Nephron progenitor cell (in vitro differentiated cells): ENCODE data around the gene ATP1A1.
A peak's percentile ranks its signal among the peaks of the same experiment; 100 is the strongest.

Experiments used
- DNase-seq: peaks from one replicate; pipeline ENCODE4 v3.0.0; 2021
- H3K27ac Mint-ChIP-seq: 2 replicates; pipeline ENCODE4 v1.8.0; 2021; ENCODE audit warnings: mild to moderate bottlenecking, moderate library complexity, mixed read lengths
- H3K27me3 Mint-ChIP-seq: 2 replicates; pipeline ENCODE4 v1.8.0; 2021; ENCODE audit warnings: mild to moderate bottlenecking, low read depth, mixed read lengths; ENCODE audit not compliant: poor library complexity
- H3K36me3 Mint-ChIP-seq: 2 replicates; pipeline ENCODE4 v1.8.0; 2021; ENCODE audit warnings: low read depth, mixed read lengths
- H3K4me1 Mint-ChIP-seq: 2 replicates; pipeline ENCODE4 v1.8.0; 2021; ENCODE audit warnings: mixed read lengths
- H3K4me3 Mint-ChIP-seq: 2 replicates; pipeline ENCODE4 v1.8.0; 2021; ENCODE audit warnings: mild to moderate bottlenecking, moderate library complexity, mixed read lengths
- H3K9me3 Mint-ChIP-seq: 2 replicates; pipeline ENCODE4 v1.8.0; 2021; ENCODE audit warnings: mild to moderate bottlenecking, moderate library complexity, mixed read lengths
- CTCF ChIP-seq: fragments of 200-600 bp; sonication (generic); IDR thresholded peaks from 2 replicates; pipeline ENCODE4 v1.5.0; 2021; ENCODE audit warnings: antibody characterized with exemption

The ATP1A1 gene

DNA sequence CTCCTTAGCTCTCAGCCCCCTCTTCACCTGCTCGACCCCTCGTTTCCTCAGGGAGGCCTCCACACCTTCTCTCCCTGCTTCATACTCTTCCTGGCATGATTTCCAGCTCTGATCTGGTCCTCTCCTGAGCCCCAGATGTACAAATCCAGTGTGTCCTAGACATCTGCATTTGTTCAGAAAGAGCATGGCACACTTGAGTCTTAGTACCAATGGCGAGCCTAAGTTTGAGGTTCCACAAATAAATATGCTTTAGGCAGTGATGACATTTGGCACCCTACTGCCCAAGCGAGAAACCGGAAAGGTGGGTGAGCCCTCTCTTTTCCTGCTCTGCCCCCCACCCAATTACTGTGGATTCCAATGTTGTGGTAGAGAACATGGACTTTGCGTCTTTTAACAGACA lies 34.0 kb downstream of the ATP1A1 start:
- no peak for TF ChIP-seq CTCF
- Mint-ChIP-seq H3K4me3 (no peak overlapping the region), H3K4me1 (no peaks in the 10 kb centered on the region), H3K36me3 (peaks cover 58% of the 10 kb centered on the region), H3K27ac (peak overlapping the region; percentile 49), H3K27me3 (no peaks in the 10 kb centered on the region), H3K9me3 (no peaks in the 10 kb centered on the region)
- no peak for DNase-seq

DNA sequence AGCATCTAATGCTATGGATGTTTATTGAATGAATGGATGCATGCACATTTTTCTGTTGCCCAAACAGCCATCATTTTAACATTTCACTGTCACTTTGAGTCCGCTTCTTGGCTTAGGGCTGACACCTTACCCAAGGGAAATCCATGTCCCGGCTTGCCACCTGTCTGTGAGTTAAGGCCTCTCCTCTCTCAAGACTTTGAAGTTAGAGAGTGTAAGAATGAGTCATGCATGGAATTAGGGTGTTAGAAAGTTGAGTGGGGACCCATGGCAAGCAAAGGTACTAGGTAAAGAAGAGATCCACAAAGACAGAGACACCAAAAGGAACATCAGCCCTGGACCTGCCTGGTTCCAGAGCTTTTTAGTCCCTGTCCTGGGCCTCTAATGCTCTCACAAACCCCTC lies 35.1 kb downstream of the ATP1A1 start:
- no peak overlapping the region for H3K4me3 Mint-ChIP-seq
- TF ChIP-seq CTCF = no peak
- H3K36me3 Mint-ChIP-seq = peaks cover 47% of the 10 kb centered on the region
- no peak for DNase-seq
- no peaks in the 10 kb centered on the region for H3K9me3 Mint-ChIP-seq
- no peaks in the 10 kb centered on the region for H3K4me1 Mint-ChIP-seq
- no peak overlapping the region for H3K27ac Mint-ChIP-seq
- no peaks in the 10 kb centered on the region for H3K27me3 Mint-ChIP-seq

GRCh38 chr1:116408803-116409720 lies 36.0 kb downstream of the ATP1A1 start:
- H3K4me1 Mint-ChIP-seq = no peaks in the 10 kb centered on the region
- H3K9me3 Mint-ChIP-seq = no peaks in the 10 kb centered on the region
- H3K36me3 Mint-ChIP-seq = peaks cover 40% of the 10 kb centered on the region
- TF ChIP-seq CTCF = no peak
- no peaks in the 10 kb centered on the region for H3K27me3 Mint-ChIP-seq
- DNase-seq = no peak
- H3K27ac Mint-ChIP-seq = no peak overlapping the region
- no peak overlapping the region for H3K4me3 Mint-ChIP-seq

- no peak for DNase-seq
- no peak overlapping the region for H3K4me3 Mint-ChIP-seq
- H3K4me1 Mint-ChIP-seq = no peaks in the 10 kb centered on the region
- H3K27me3 Mint-ChIP-seq = no peaks in the 10 kb centered on the region
- H3K36me3 Mint-ChIP-seq = peaks cover 34% of the 10 kb centered on the region
- H3K27ac Mint-ChIP-seq = peak overlapping the region; percentile 60
- no peak for TF ChIP-seq CTCF
- no peaks in the 10 kb centered on the region for H3K9me3 Mint-ChIP-seq
Observed at GRCh38 chr1:116409751-116410191, 36.7 kb downstream of the ATP1A1 start.

DNA sequence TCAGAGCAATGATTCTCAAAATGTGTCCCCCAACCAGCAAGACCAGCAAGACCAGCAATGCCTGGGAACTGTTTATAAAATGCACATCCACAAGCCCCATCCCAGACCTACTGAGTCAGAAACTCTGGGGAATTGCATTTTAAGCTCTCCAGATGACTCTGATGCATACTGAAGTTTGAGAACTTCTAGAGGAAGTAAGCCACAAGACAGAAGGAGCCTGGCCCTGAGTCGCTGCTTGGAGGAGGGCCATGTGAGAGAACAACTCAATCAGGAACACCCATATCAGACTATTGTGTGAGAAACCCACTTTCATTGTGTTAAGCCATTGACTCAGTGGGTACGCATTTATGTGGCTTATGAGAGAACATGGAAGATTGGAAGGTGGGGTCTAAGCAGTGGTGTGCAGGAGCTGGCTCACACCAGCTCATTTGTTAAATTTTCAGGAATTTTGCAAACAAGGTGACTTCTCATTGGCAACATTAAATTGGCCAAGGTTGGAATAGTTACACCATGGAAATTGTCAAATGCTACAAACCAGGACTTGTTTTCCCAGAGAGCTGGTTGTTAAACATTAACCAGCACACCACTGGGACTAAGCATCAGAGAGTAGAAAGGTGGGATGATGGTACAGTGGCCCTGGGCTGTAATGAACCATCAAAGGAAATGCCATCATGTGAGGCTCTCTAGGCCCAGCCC lies 38.9 kb downstream of the ATP1A1 start:
- no peaks in the 10 kb centered on the region for H3K27me3 Mint-ChIP-seq
- peaks cover 8% of the 10 kb centered on the region for H3K4me1 Mint-ChIP-seq
- peaks cover 15% of the 10 kb centered on the region for H3K36me3 Mint-ChIP-seq
- H3K4me3 Mint-ChIP-seq = no peak overlapping the region
- no peaks in the 10 kb centered on the region for H3K9me3 Mint-ChIP-seq
- TF ChIP-seq CTCF = no peak
- H3K27ac Mint-ChIP-seq = no peak overlapping the region
- no peak for DNase-seq
